HepG2 (cell line): Measurements from ENCODE around the gene MLLT10. TPM values are rescaled to one million over a fixed set of nuclear protein-coding genes. Genes with fewer than 3 reads are reported as not detected.

Source experiments
- BRCA1 ChIP-seq: sonication (generic); formaldehyde crosslinking; IDR thresholded peaks from 2 replicates; pipeline ENCODE4 v1.4.0; 2020; ENCODE audit warnings: missing genetic modification reagents
- CBFB ChIP-seq: sonication (generic); formaldehyde crosslinking; IDR thresholded peaks from 2 replicates; pipeline ENCODE4 v1.4.0; 2020; ENCODE audit warnings: missing genetic modification reagents
- JDP2 ChIP-seq: sonication (generic); formaldehyde crosslinking; IDR thresholded peaks from 2 replicates; pipeline ENCODE4 v1.8.1; 2022; ENCODE audit warnings: missing genetic modification reagents, borderline replicate concordance
- KDM2A ChIP-seq: sonication (generic); formaldehyde crosslinking; IDR thresholded peaks from 2 replicates; pipeline ENCODE4 v1.4.0; 2020; ENCODE audit warnings: low read depth, missing genetic modification reagents, borderline replicate concordance
- KLF9 ChIP-seq: IDR thresholded peaks from 2 replicates; pipeline ENCODE4 v1.6.1; 2016; ENCODE audit warnings: low read depth
- MAFK ChIP-seq, 2 experiments: IDR thresholded peaks in 1 of 2; conservative IDR thresholded peaks in 1 of 2; 2 replicates each; pipeline ENCODE4 v1.6.1; 2011; ENCODE audit warnings: improper control_type of control experiment in 2 of 2, low read length in 2 of 2
- PHB2 ChIP-seq: fragments of 450-650 bp; IDR thresholded peaks from 2 replicates; pipeline ENCODE4 v1.6.1; 2018; ENCODE audit not compliant: partially characterized antibody
- POGZ ChIP-seq: sonication (generic); formaldehyde crosslinking; IDR thresholded peaks from 2 replicates; pipeline ENCODE4 v1.4.0; 2020; ENCODE audit warnings: mild to moderate bottlenecking, missing genetic modification reagents
- POLR2G ChIP-seq: fragments of 200-400 bp; formaldehyde crosslinking; IDR thresholded peaks from 2 replicates; pipeline ENCODE4 v1.6.1; 2018; ENCODE audit warnings: mild to moderate bottlenecking, low read depth, low read length, moderate library complexity
- RBM22 ChIP-seq: fragments of 200-400 bp; formaldehyde crosslinking; optimal IDR thresholded peaks from 2 replicates; pipeline ENCODE3; 2017; ENCODE audit warnings: mild to moderate bottlenecking, low read length, moderate library complexity
- SOX13 ChIP-seq, 3 experiments: fragments of 450-650 bp in 1 of 3; sonication (generic) in 1 of 3; formaldehyde crosslinking in 1 of 3; IDR thresholded peaks in 2 of 3; conservative IDR thresholded peaks in 1 of 3; 2 replicates each; pipeline versions ENCODE4 v1.5.0 to v1.6.1; 2016 to 2020; ENCODE audit warnings: antibody characterized with exemption in 1 of 3, mild to moderate bottlenecking in 1 of 3, missing compliant biosample characterization in 1 of 3, missing genetic modification reagents in 1 of 3, moderate library complexity in 1 of 3
- TEAD2 ChIP-seq: sonication (generic); formaldehyde crosslinking; IDR thresholded peaks from 2 replicates; pipeline ENCODE4 v1.9.0; 2021; ENCODE audit warnings: missing genetic modification reagents
- TOPORS ChIP-seq: sonication (generic); formaldehyde crosslinking; IDR thresholded peaks from 2 replicates; pipeline ENCODE4 v1.8.0; 2023; ENCODE audit warnings: mild to moderate bottlenecking, missing genetic modification reagents
- YEATS4 ChIP-seq: sonication (generic); formaldehyde crosslinking; IDR thresholded peaks from 2 replicates; pipeline ENCODE4 v1.4.0; 2020; ENCODE audit warnings: missing genetic modification reagents, borderline replicate concordance
- ZNF136 ChIP-seq: sonication (generic); formaldehyde crosslinking; IDR thresholded peaks from 2 replicates; pipeline ENCODE4 v1.8.1; 2022; ENCODE audit warnings: low read depth, mild to moderate bottlenecking, moderate library complexity, missing genetic modification reagents
- ZNF567 ChIP-seq: sonication (generic); formaldehyde crosslinking; IDR thresholded peaks from 2 replicates; pipeline ENCODE4 v1.8.1; 2023; ENCODE audit warnings: mild to moderate bottlenecking, missing genetic modification reagents, borderline replicate concordance
- ZNF782 ChIP-seq: sonication (generic); formaldehyde crosslinking; IDR thresholded peaks from 2 replicates; pipeline ENCODE4 v1.4.0; 2020; ENCODE audit warnings: missing genetic modification reagents, mild to moderate bottlenecking, borderline replicate concordance
- polyA plus RNA-seq, 8 experiments: library from polyadenylated mRNA; depleted of rRNA in 3 of 8; stranded (reverse) in 7 of 8; unstranded in 1 of 8; fragments of >200 nt; fragmentation: Illumina TruSeq in 4 of 8; extraction: Trizol in 4 of 8; gene quantifications; 2 replicates each; pipeline versions ENCODE4 v1.2.1 to v1.2.3, GENCODE V29; 2011 to 2016; ENCODE audit warnings: low read depth in 4 of 8, missing spikeins in 1 of 8, mixed read lengths in 1 of 8; ENCODE audit not compliant: insufficient read depth in 1 of 8
- total RNA-seq, 5 experiments: library from RNA; depleted of rRNA; stranded (reverse); fragments of >200 nt; fragmentation: Illumina TruSeq; extraction: Trizol; gene quantifications; 2 replicates each; pipeline ENCODE4 v1.2.3, GENCODE V29; 2016; ENCODE audit warnings: low read depth in 1 of 5
- TF ChIP-seq, protein P1 (sequence below): sonication (generic); IDR thresholded peaks from 2 replicates; pipeline ENCODE4 v1.6.1; 2016; ENCODE audit warnings: low read depth, borderline replicate concordance
- TF ChIP-seq, protein P2 (sequence below): sonication (generic); formaldehyde crosslinking; IDR thresholded peaks from 2 replicates; pipeline ENCODE4 v1.4.0; 2020; ENCODE audit warnings: mild to moderate bottlenecking, missing genetic modification reagents, borderline replicate concordance
- TF ChIP-seq, protein P3 (sequence below): sonication (generic); formaldehyde crosslinking; conservative IDR thresholded peaks from 2 replicates; pipeline ENCODE4 v1.8.0; 2022; ENCODE audit warnings: low read depth, missing genetic modification reagents

Gene MLLT10
- total and polyA plus RNA-seq, 2 of the 13 experiments (the other 11 are each of a cell fraction or from before 2014, with no cell fraction given), result 51.3 to 84.1 TPM

DNA sequence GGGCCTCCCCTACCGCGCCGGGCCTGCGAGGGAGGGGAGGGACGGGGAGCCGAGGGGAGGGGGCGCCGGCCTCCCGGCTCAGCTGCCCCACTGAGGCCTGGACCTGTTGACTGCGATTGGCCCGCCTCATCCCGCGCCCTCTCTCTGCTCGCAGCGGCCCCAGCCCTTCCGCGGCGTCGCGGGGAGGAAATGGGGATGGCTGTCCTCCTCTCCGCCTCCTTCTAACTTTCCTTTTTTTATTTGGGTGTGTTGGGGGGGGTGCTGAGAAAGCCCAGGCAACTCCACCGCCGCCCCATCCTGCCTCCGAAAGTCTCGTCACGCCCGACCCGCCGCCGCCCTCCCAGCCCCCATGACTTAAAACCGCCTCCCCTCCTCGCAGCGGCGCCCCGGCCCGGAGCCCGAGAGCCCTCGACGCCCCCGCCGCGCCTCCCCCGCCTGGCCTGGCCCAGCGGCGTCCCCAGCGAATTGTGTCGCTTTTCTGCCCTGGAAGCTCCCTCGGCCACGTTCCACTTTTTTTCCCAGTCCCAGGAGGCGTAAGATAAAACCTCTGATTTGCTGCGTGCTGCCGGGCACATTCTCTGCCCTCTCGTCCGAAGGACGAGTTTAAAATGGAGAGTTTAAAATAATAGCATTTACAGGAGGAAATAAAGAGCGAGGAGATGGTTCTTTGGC lies 7.7 kb upstream of the MLLT10 start (continued):
- TF ChIP-seq TEAD2 (CRISPR knock-in tag), result no peak
- no peak for TF ChIP-seq ZNF567 (CRISPR knock-in tag)
- TF ChIP-seq KDM2A (CRISPR knock-in tag), result peak; percentile 57
- TF ChIP-seq PHB2, result no peak
- TF ChIP-seq ZNF782 (CRISPR knock-in tag), result no peak; the same call in 1 of the 2 replicates
- TF ChIP-seq JDP2, result no peak
- TF ChIP-seq POLR2G, result peak; percentile 82
- no peak for TF ChIP-seq YEATS4 (CRISPR knock-in tag)
- no peak for TF ChIP-seq POGZ
- no peak; the same call in 1 of the 2 replicates for TF ChIP-seq TOPORS (CRISPR knock-in tag)
- no peak for TF ChIP-seq SOX13 (IDR thresholded peaks at IDR 0.05)
- no peak for TF ChIP-seq SOX13 (CRISPR knock-in tag; conservative IDR thresholded peaks at IDR 0.05 in 1 of 2, IDR thresholded peaks at IDR 0.05 in 1 of 2)
- TF ChIP-seq, protein P1, sequence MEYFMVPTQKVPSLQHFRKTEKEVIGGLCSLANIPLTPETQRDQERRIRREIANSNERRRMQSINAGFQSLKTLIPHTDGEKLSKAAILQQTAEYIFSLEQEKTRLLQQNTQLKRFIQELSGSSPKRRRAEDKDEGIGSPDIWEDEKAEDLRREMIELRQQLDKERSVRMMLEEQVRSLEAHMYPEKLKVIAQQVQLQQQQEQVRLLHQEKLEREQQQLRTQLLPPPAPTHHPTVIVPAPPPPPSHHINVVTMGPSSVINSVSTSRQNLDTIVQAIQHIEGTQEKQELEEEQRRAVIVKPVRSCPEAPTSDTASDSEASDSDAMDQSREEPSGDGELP, result no peak
- no peak for TF ChIP-seq KLF9
- TF ChIP-seq, protein P2, sequence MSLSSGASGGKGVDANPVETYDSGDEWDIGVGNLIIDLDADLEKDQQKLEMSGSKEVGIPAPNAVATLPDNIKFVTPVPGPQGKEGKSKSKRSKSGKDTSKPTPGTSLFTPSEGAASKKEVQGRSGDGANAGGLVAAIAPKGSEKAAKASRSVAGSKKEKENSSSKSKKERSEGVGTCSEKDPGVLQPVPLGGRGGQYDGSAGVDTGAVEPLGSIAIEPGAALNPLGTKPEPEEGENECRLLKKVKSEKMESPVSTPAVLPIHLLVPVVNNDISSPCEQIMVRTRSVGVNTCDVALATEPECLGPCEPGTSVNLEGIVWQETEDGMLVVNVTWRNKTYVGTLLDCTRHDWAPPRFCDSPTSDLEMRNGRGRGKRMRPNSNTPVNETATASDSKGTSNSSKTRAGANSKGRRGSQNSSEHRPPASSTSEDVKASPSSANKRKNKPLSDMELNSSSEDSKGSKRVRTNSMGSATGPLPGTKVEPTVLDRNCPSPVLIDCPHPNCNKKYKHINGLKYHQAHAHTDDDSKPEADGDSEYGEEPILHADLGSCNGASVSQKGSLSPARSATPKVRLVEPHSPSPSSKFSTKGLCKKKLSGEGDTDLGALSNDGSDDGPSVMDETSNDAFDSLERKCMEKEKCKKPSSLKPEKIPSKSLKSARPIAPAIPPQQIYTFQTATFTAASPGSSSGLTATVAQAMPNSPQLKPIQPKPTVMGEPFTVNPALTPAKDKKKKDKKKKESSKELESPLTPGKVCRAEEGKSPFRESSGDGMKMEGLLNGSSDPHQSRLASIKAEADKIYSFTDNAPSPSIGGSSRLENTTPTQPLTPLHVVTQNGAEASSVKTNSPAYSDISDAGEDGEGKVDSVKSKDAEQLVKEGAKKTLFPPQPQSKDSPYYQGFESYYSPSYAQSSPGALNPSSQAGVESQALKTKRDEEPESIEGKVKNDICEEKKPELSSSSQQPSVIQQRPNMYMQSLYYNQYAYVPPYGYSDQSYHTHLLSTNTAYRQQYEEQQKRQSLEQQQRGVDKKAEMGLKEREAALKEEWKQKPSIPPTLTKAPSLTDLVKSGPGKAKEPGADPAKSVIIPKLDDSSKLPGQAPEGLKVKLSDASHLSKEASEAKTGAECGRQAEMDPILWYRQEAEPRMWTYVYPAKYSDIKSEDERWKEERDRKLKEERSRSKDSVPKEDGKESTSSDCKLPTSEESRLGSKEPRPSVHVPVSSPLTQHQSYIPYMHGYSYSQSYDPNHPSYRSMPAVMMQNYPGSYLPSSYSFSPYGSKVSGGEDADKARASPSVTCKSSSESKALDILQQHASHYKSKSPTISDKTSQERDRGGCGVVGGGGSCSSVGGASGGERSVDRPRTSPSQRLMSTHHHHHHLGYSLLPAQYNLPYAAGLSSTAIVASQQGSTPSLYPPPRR (CRISPR knock-in tag), result peak; percentile 0; the same call in 1 of the 2 replicates
- TF ChIP-seq ZNF136 (CRISPR knock-in tag), result no peak
- TF ChIP-seq BRCA1 (CRISPR knock-in tag), result no peak
- TF ChIP-seq RBM22, result peak; percentile 45
- no peak for TF ChIP-seq MAFK (conservative IDR thresholded peaks at IDR 0.05 in 1 of 2, IDR thresholded peaks at IDR 0.05 in 1 of 2; ENCODE audit: low read length in 2 of 2)
- TF ChIP-seq CBFB (CRISPR knock-in tag), result no peak
- TF ChIP-seq, protein P3, sequence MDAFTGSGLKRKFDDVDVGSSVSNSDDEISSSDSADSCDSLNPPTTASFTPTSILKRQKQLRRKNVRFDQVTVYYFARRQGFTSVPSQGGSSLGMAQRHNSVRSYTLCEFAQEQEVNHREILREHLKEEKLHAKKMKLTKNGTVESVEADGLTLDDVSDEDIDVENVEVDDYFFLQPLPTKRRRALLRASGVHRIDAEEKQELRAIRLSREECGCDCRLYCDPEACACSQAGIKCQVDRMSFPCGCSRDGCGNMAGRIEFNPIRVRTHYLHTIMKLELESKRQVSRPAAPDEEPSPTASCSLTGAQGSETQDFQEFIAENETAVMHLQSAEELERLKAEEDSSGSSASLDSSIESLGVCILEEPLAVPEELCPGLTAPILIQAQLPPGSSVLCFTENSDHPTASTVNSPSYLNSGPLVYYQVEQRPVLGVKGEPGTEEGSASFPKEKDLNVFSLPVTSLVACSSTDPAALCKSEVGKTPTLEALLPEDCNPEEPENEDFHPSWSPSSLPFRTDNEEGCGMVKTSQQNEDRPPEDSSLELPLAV (CRISPR knock-in tag), result no peak
